HepG2 (cell line): ENCODE results near the gene TNS1. TPM values are rescaled to one million over a fixed set of nuclear protein-coding genes. Genes with fewer than 3 reads are reported as not detected.

Experiments used
- ATAC-seq: fragments of 200-7000 bp; cut with Tn5 transposase; 3 replicates; pipeline ENCODE4 v1.9.1; 2020; ENCODE audit warnings: mild to moderate bottlenecking, moderate library complexity
- BruUV-seq: library from RNA; stranded (reverse); fragments of 400-500 nt; replicated peaks from 2 replicates; lab custom pipeline; 2021; lab: Mats Ljungman, UMichigan
- CTCF ChIA-PET: fragments of 300-600 bp; formaldehyde crosslinking; extraction: SDS; loops from one replicate; lab custom pipeline; 2021; ENCODE audit warnings: low total read pairs, inconsistent platforms, low intra/inter-chr PET ratio; lab: Yijun Ruan, JAX
- POLR2A ChIA-PET: fragments of 350-600 bp; sonication (Branson Sonifier 250); formaldehyde crosslinking; loops from one replicate; lab custom pipeline; 2020; ENCODE audit warnings: antibody characterized with exemption, inconsistent platforms; lab: Yijun Ruan, JAX
- DNase-seq: peaks from one replicate; pipeline ENCODE4 v3.0.0-alpha.2; 2015; ENCODE audit warnings: low spot score
- FAIRE-seq: peaks from 3 replicates; lab custom pipeline; 2011; peaks lifted over from hg19 to GRCh38; lab: Jason Lieb, UNC
- H2AFZ ChIP-seq: one replicate; pipeline ENCODE4 v1.6.1; 2011; ENCODE audit warnings: low read length, inconsistent platforms
- H3K27ac ChIP-seq: fragments of 300-600 bp; 3 replicates; pipeline ENCODE4 v1.8.0; 2011; ENCODE audit warnings: mixed run types, mild to moderate bottlenecking, mixed read lengths, low read length, inconsistent platforms; ENCODE audit not compliant: insufficient read depth; ENCODE audit errors: extremely low read length
- H3K27me3 ChIP-seq, 2 experiments: fragments of 200-600 bp in 1 of 2; 2 replicates in 1 of 2; 3 replicates in 1 of 2; pipeline versions ENCODE4 v1.6.0 to v1.8.0; 2011; ENCODE audit warnings: low read length in 2 of 2, mild to moderate bottlenecking in 2 of 2, moderate library complexity in 2 of 2, inconsistent platforms in 1 of 2; ENCODE audit not compliant: insufficient read depth in 2 of 2, control insufficient read depth in 1 of 2
- H3K36me3 ChIP-seq, 2 experiments: fragments of 200-600 bp in 1 of 2; replicated peaks in 1 of 2; 2 replicates in 1 of 2; 3 replicates in 1 of 2; pipeline versions ENCODE4 v1.5.1 to v1.8.0; 2011; ENCODE audit warnings: low read length in 2 of 2, inconsistent platforms in 1 of 2; ENCODE audit not compliant: insufficient read depth in 2 of 2, control insufficient read depth in 1 of 2
- H3K4me1 ChIP-seq: 2 replicates; pipeline ENCODE4 v1.5.1; 2012; ENCODE audit warnings: low read length, inconsistent platforms; ENCODE audit not compliant: insufficient read depth
- H3K4me2 ChIP-seq: 2 replicates; pipeline ENCODE4 v1.6.0; 2011; ENCODE audit warnings: low read depth, low read length, inconsistent platforms
- H3K4me3 ChIP-seq, 3 experiments: fragments of 200-600 bp in 1 of 3; sonication (generic), shearing (Covaris generic) in 1 of 3; replicated peaks in 1 of 3; 2 replicates each; pipeline ENCODE4 v1.5.1; 2011 to 2016; ENCODE audit warnings: low read length in 3 of 3, inconsistent platforms in 2 of 3, low read depth in 2 of 3, mild to moderate bottlenecking in 2 of 3, control low read depth in 1 of 3, mixed read lengths in 1 of 3; ENCODE audit not compliant: insufficient read depth in 1 of 3
- H3K79me2 ChIP-seq: one replicate; pipeline ENCODE4 v1.6.1; 2011; ENCODE audit warnings: low read length, inconsistent platforms; ENCODE audit not compliant: insufficient read depth
- H3K9ac ChIP-seq: 2 replicates; pipeline ENCODE4 v1.6.0; 2011; ENCODE audit warnings: mild to moderate bottlenecking, low read depth, low read length, inconsistent platforms; ENCODE audit not compliant: insufficient read depth
- H3K9me3 ChIP-seq: 2 replicates; pipeline ENCODE4 v1.5.1; 2012; ENCODE audit warnings: mild to moderate bottlenecking, low read length
- H4K20me1 ChIP-seq: 2 replicates; pipeline ENCODE4 v1.6.0; 2011; ENCODE audit warnings: inconsistent platforms, mild to moderate bottlenecking, low read length, moderate library complexity; ENCODE audit not compliant: insufficient read depth
- FOXM1 ChIP-seq: sonication (generic); formaldehyde crosslinking; IDR thresholded peaks from 2 replicates; pipeline ENCODE4 v1.5.0; 2020; ENCODE audit warnings: missing genetic modification reagents
- ZNF629 ChIP-seq: sonication (generic); formaldehyde crosslinking; conservative IDR thresholded peaks from 2 replicates; pipeline ENCODE4 v1.5.0; 2020; ENCODE audit warnings: missing genetic modification reagents
- ZSCAN30 ChIP-seq: sonication (generic); formaldehyde crosslinking; IDR thresholded peaks from 2 replicates; pipeline ENCODE4 v1.5.0; 2020; ENCODE audit warnings: mild to moderate bottlenecking, missing genetic modification reagents
- WGBS: methylation state at CpG from one replicate; pipeline ENCODE4 v1.1.6; 2017; ENCODE audit warnings: low lambda C conversion rate; 5-methylcytosine and 5-hydroxymethylcytosine counted together
- in situ Hi-C: cut with HindIII; loops from 2 replicates; pipeline ENCODE4 v1.10.0; 2017; ENCODE audit warnings: low pct_unique_long_range_greater_than_20kb; ENCODE audit not compliant: extremely low pct_ligation_motif_present
- intact Hi-C: fragments of 100-400 bp; cut with micrococcal nuclease; formaldehyde crosslinking; loops from one replicate; pipeline ENCODE4 v1.10.0; 2022; ENCODE audit not compliant: unreplicated experiment
- polyA plus RNA-seq, 8 experiments: library from polyadenylated mRNA; depleted of rRNA in 3 of 8; stranded (reverse) in 7 of 8; unstranded in 1 of 8; fragments of >200 nt; fragmentation: Illumina TruSeq in 4 of 8; extraction: Trizol in 4 of 8; gene quantifications; 2 replicates each; pipeline versions ENCODE4 v1.2.1 to v1.2.3, GENCODE V29; 2011 to 2016; ENCODE audit warnings: low read depth in 4 of 8, missing spikeins in 1 of 8, mixed read lengths in 1 of 8; ENCODE audit not compliant: insufficient read depth in 1 of 8
- total RNA-seq, 5 experiments: library from RNA; depleted of rRNA; stranded (reverse); fragments of >200 nt; fragmentation: Illumina TruSeq; extraction: Trizol; gene quantifications; 2 replicates each; pipeline ENCODE4 v1.2.3, GENCODE V29; 2016; ENCODE audit warnings: low read depth in 1 of 5
- TF ChIP-seq, protein P1 (sequence below): sonication (generic); formaldehyde crosslinking; IDR thresholded peaks from 2 replicates; pipeline ENCODE4 v1.4.0; 2020; ENCODE audit warnings: missing genetic modification reagents, borderline replicate concordance

TNS1 gene
- total and polyA plus RNA-seq, 2 of the 13 experiments (the other 11 are each of a cell fraction or from before 2014, with no cell fraction given), result 1.9 to 118 TPM

DNA sequence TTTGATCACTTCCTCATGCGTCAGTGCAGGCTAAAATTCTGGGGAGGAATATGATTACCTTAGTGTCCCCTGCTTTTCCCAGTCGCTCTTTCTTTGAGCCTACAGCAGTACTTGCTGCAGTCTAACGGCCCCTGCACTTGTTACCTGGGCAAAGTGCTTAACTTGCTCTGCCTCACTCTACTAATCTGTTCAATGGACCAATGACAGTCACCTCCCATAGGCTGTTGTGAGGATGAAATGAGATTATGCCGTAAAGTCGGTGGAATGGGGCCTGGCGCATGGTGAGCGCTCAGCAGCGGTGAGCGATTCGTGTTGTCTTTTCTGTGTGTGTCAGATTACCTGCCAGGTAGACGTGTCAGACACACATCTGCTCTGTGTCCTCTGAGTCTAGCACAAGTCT, 5.3 kb downstream of the TNS1 start:
- H3K9ac ChIP-seq, result no peak overlapping the region
- no peaks in the 10 kb centered on the region for H3K79me2 ChIP-seq
- BruUV-seq, result no TSS peak
- intact Hi-C loops (no loop called here), in situ Hi-C loops (no loop called here)
- peaks cover 15% of the 10 kb centered on the region for H3K4me1 ChIP-seq
- CTCF ChIA-PET, result no interaction called here
- H3K9me3 ChIP-seq, result no peaks in the 10 kb centered on the region
- TF ChIP-seq FOXM1 (CRISPR knock-in tag) (no peak), ZNF629 (CRISPR knock-in tag) (peak; percentile 75)
- TF ChIP-seq, all 625 proteins: peak for 1
- no peak for DNase-seq
- POLR2A ChIA-PET, result no interaction called here
- Histone ChIP-seq H3K27ac (no peak overlapping the region), H3K4me2 (no peak overlapping the region), H4K20me1 (no peaks in the 10 kb centered on the region), H3K36me3 (no peaks in the 10 kb centered on the region), H3K4me3 (no peak overlapping the region), H2AFZ (no peak overlapping the region), H3K27me3 (peaks cover 5 to 61% of the 10 kb centered on the region in 2 experiments; a peak in 4 of 5 replicates)
- WGBS, result 54% methylated on average over 11 of the region's 11 CpGs
- ATAC-seq, result no peak
- FAIRE-seq, result no peak

DNA sequence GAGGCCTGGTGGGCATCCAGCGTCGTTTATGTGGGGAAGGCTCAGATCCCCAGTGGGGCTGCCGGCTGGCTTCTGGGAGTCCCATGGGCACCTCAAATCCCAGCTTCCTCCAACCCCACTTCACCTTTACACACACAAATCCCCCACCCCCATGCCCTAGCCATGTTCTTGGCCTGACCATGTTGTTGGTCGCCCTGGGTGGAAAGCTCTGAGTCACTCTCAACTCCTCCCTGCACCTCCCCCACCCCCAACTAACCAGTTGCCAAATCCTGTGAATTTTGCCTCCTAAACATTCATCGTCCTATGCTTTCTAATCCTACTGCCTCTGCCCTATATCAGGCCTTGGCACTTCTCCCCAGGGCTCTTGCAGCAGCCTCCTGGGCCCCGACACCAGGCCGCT, 6.4 kb downstream of the TNS1 start:
- DNase-seq (no peak), FAIRE-seq (no peak)

More for the DNA sequence above, 6.4 kb downstream of the TNS1 start:
- H3K9ac ChIP-seq, result no peak overlapping the region
- H3K27ac ChIP-seq, result no peak overlapping the region
- no peak overlapping the region for H2AFZ ChIP-seq
- ChIA-PET POLR2A (no interaction called here), CTCF (no interaction called here)
- TF ChIP-seq ZSCAN30 (CRISPR knock-in tag), result no peak
- TF ChIP-seq, protein P1, sequence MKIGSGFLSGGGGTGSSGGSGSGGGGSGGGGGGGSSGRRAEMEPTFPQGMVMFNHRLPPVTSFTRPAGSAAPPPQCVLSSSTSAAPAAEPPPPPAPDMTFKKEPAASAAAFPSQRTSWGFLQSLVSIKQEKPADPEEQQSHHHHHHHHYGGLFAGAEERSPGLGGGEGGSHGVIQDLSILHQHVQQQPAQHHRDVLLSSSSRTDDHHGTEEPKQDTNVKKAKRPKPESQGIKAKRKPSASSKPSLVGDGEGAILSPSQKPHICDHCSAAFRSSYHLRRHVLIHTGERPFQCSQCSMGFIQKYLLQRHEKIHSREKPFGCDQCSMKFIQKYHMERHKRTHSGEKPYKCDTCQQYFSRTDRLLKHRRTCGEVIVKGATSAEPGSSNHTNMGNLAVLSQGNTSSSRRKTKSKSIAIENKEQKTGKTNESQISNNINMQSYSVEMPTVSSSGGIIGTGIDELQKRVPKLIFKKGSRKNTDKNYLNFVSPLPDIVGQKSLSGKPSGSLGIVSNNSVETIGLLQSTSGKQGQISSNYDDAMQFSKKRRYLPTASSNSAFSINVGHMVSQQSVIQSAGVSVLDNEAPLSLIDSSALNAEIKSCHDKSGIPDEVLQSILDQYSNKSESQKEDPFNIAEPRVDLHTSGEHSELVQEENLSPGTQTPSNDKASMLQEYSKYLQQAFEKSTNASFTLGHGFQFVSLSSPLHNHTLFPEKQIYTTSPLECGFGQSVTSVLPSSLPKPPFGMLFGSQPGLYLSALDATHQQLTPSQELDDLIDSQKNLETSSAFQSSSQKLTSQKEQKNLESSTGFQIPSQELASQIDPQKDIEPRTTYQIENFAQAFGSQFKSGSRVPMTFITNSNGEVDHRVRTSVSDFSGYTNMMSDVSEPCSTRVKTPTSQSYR (CRISPR knock-in tag), result 0 out of 2 replicates have a peak, but pooled peaks have one; percentile 13
- H3K27me3 ChIP-seq, result peaks cover 5 to 57% of the 10 kb centered on the region in 2 experiments; a peak in 4 of 5 replicates
- no TSS peak for BruUV-seq
- H3K9me3 ChIP-seq, result no peaks in the 10 kb centered on the region
- H3K4me1 ChIP-seq, result peaks cover 15% of the 10 kb centered on the region
- no peaks in the 10 kb centered on the region for H4K20me1 ChIP-seq
- in situ Hi-C loops (no loop called here), intact Hi-C loops (no loop called here)
- no peak for ATAC-seq
- 48% methylated on average over 7 of the region's 7 CpGs for WGBS
- no peaks in the 10 kb centered on the region for H3K79me2 ChIP-seq
- no peak overlapping the region for H3K4me2 ChIP-seq
- H3K4me3 ChIP-seq, result no peak overlapping the region
- H3K36me3 ChIP-seq, result no peaks in the 10 kb centered on the region
